WERI-Rb-1 (cell line): ENCODE results near the gene TSHZ2.
A peak's percentile ranks its signal among the peaks of the same experiment; 100 is the strongest.

Experiments
- DNase-seq: peaks from one replicate; pipeline ENCODE4 v3.0.0-alpha.2; 2020
- H3K27ac ChIP-seq: fragments of 250-450 bp; sonication (Bioruptor Pico); 2 replicates; pipeline ENCODE4 v1.5.1; 2020; ENCODE audit warnings: mild to moderate bottlenecking, moderate library complexity
- H3K27me3 ChIP-seq: fragments of 250-450 bp; sonication (Bioruptor Pico); 2 replicates; pipeline ENCODE4 v1.5.1; 2021; ENCODE audit warnings: mild to moderate bottlenecking, low read depth, moderate library complexity; ENCODE audit not compliant: insufficient read depth, severe bottlenecking
- H3K36me3 ChIP-seq: fragments of 250-450 bp; sonication (Bioruptor Pico); 2 replicates; pipeline ENCODE4 v1.5.1; 2020; ENCODE audit warnings: mild to moderate bottlenecking, moderate library complexity
- H3K4me3 ChIP-seq: 2 replicates; pipeline ENCODE4 v1.5.1; 2011; ENCODE audit warnings: low read depth, mild to moderate bottlenecking, control low read depth, low read length
- H3K9me3 ChIP-seq: fragments of 250-450 bp; sonication (Bioruptor Pico); 2 replicates; pipeline ENCODE4 v1.5.1; 2021; ENCODE audit warnings: mild to moderate bottlenecking, moderate library complexity; ENCODE audit not compliant: severe bottlenecking
- CTCF ChIP-seq: IDR thresholded peaks from 2 replicates; pipeline ENCODE4 v1.5.1; 2011; ENCODE audit warnings: low read depth, mild to moderate bottlenecking, control low read depth, inconsistent platforms, low read length

Gene TSHZ2

GRCh38 chr20:52954849-52955248 lies 17.3 kb upstream of the TSHZ2 start:
- no peaks in the 10 kb centered on the region for H3K27me3 ChIP-seq
- no peak overlapping the region for H3K4me3 ChIP-seq
- no peak for DNase-seq
- H3K36me3 ChIP-seq, result no peaks in the 10 kb centered on the region
- no peak for TF ChIP-seq CTCF
- no peaks in the 10 kb centered on the region for H3K9me3 ChIP-seq
- no peak overlapping the region for H3K27ac ChIP-seq

DNA sequence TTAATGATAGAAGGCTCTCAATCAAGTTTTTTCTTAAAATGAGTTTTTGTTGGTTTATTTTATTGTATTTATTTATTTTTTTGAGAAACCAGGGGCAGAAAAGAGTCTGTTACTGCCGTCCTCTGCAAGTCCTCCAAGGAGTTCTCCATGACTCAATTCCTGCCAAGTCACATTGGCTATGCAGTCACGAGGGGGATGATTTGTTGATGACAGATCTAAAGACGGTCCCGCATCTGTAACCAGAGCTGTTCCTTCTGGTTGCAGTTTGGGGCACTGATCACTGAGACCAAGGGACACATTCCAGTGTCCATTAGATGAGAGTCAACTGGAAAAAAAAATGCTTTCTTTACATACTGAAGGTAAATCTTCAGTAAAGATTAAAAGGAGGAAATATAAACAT lies 13.9 kb upstream of the TSHZ2 start:
- no peak for TF ChIP-seq CTCF
- Histone ChIP-seq H3K9me3 (no peaks in the 10 kb centered on the region), H3K4me3 (no peak overlapping the region), H3K27me3 (no peaks in the 10 kb centered on the region), H3K27ac (no peak overlapping the region), H3K36me3 (no peaks in the 10 kb centered on the region)
- no peak for DNase-seq

GRCh38 chr20:52959125-52959524 lies 13.0 kb upstream of the TSHZ2 start:
- Histone ChIP-seq H3K27me3 (no peaks in the 10 kb centered on the region), H3K36me3 (no peaks in the 10 kb centered on the region), H3K9me3 (no peaks in the 10 kb centered on the region), H3K27ac (peak overlapping the region; percentile 49), H3K4me3 (no peak overlapping the region)
- peak; percentile 73 for DNase-seq
- TF ChIP-seq CTCF, result peak; percentile 12; the same call in 1 of the 2 replicates

GRCh38 chr20:52962183-52962582 lies 10.0 kb upstream of the TSHZ2 start:
- Histone ChIP-seq H3K36me3 (no peaks in the 10 kb centered on the region), H3K27me3 (no peaks in the 10 kb centered on the region), H3K9me3 (no peaks in the 10 kb centered on the region), H3K27ac (no peak overlapping the region), H3K4me3 (no peak overlapping the region)
- no peak for DNase-seq
- TF ChIP-seq CTCF, result no peak

- H3K27me3 ChIP-seq, result no peaks in the 10 kb centered on the region
- H3K36me3 ChIP-seq, result no peaks in the 10 kb centered on the region
- no peak for DNase-seq
- no peaks in the 10 kb centered on the region for H3K9me3 ChIP-seq
- H3K27ac ChIP-seq, result no peak overlapping the region
- H3K4me3 ChIP-seq, result no peak overlapping the region
- no peak for TF ChIP-seq CTCF
Observed at GRCh38 chr20:52963131-52963530, 9.0 kb upstream of the TSHZ2 start.

DNA sequence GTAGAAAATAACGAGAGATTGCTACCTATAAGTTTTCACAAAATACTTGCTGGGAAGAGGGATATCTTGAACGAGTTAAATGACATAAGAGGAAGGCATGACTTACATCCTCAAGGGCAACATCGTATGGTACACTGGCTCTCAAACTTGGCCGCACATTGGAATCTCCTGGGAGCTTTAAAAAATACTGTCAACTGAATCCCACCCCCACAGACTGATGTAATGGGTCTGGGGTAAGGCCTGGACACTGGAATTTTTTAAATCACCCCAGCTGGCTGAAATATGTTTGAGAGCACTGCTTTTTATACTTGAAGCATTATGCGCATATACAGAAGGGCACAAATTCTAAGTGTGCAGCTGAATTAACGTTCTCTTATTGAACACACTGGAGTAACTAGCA lies 8.0 kb upstream of the TSHZ2 start:
- Histone ChIP-seq H3K36me3 (no peaks in the 10 kb centered on the region), H3K27me3 (no peaks in the 10 kb centered on the region), H3K9me3 (no peaks in the 10 kb centered on the region), H3K4me3 (no peak overlapping the region), H3K27ac (no peak overlapping the region)
- no peak for DNase-seq
- no peak for TF ChIP-seq CTCF
